SK-N-SH (cell line): ENCODE data around the gene BRINP2.

Source experiments
- EP300 ChIP-seq, 2 experiments: IDR thresholded peaks; 2 replicates each; pipeline versions ENCODE4 v1.4.0 to v1.6.1; 2012; ENCODE audit warnings: borderline replicate concordance in 1 of 2, low read depth in 1 of 2, low read length in 1 of 2
- RFX5 ChIP-seq: IDR thresholded peaks from 2 replicates; pipeline ENCODE4 v1.6.1; 2012; ENCODE audit warnings: mild to moderate bottlenecking, improper control_type of control experiment, low read length

DNA sequence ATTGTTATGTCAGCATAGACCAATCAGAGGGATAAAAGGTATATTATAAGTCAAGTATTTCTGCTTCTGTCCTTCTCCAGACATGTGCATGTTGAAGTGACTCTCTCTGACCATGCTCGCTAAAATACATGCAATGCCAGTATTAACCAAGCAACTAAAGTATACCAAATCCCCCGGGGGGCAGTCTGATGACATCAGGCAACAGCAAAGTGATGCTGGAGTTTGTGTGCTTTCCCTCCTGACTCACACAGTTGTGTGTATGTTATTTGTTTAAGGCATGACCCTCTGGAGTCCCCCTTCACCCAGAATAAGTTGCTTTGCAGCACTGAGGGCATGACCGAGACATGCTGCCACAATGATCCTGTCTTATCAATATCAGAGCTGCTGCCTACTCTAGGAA, 2.1 kb downstream of the BRINP2 start:
- TF ChIP-seq RFX5 (no peak), EP300 (IDR thresholded peaks at IDR 0.05; ENCODE audit: borderline replicate concordance in 1 of 2, low read depth in 1 of 2, low read length in 1 of 2) (no peak)
